HEK293 (cell line): ENCODE data around the gene PTRHD1.
"Not testable (repeated sequence)": the region's sequence is repeated elsewhere in the genome, so short reads cannot be mapped to it uniquely, and the experiment has no call there.

ENCODE experiments used
- CTCF ChIA-PET: fragments of 350-600 bp; formaldehyde crosslinking; extraction: SDS; loops from one replicate; lab custom pipeline; 2021; ENCODE audit warnings: antibody characterized with exemption; lab: Yijun Ruan, JAX
- POLR2A ChIA-PET: fragments of 300-600 bp; formaldehyde crosslinking; extraction: SDS; loops from one replicate; lab custom pipeline; 2020; ENCODE audit warnings: antibody characterized with exemption, inconsistent platforms; lab: Yijun Ruan, JAX
- H3K27ac ChIP-seq: fragments of 200-500 bp; sonication (Bioruptor generic); 2 replicates; pipeline ENCODE4 v1.5.1; 2014; ENCODE audit warnings: low read depth, low read length, control low read depth, inconsistent platforms; ENCODE audit errors: extremely low read depth
- H3K36me3 ChIP-seq, 2 experiments: fragments of 200-500 bp in 1 of 2; sonication (Bioruptor generic) in 1 of 2; 1 replicate in 1 of 2; 2 replicates in 1 of 2; pipeline ENCODE4 v1.5.1; 2014 to 2017; ENCODE audit warnings: inconsistent platforms in 2 of 2, low read length in 2 of 2; ENCODE audit not compliant: control insufficient read depth in 2 of 2, insufficient read depth in 1 of 2
- H3K4me1 ChIP-seq: fragments of 200-500 bp; sonication (Bioruptor generic); 2 replicates; pipeline ENCODE4 v1.5.1; 2014; ENCODE audit warnings: mild to moderate bottlenecking, low read length, inconsistent platforms; ENCODE audit not compliant: control insufficient read depth, insufficient read depth
- H3K4me3 ChIP-seq: 2 replicates; pipeline ENCODE4 v1.5.1; 2011; ENCODE audit warnings: low read depth, mild to moderate bottlenecking, control low read depth, low read length, moderate library complexity
- H3K9me3 ChIP-seq: fragments of 200-500 bp; sonication (Bioruptor generic); 2 replicates; pipeline ENCODE4 v1.5.1; 2014; ENCODE audit warnings: low read depth, low read length, inconsistent platforms; ENCODE audit not compliant: control insufficient read depth, insufficient read depth
- ATF2 ChIP-seq: fragments of 450-650 bp; formaldehyde crosslinking; IDR thresholded peaks from 2 replicates; pipeline ENCODE4 v1.5.1; 2016; ENCODE audit warnings: missing biosample characterization, missing genetic modification characterization, low read depth
- GLIS1 ChIP-seq: fragments of 450-650 bp; formaldehyde crosslinking; IDR thresholded peaks from 2 replicates; pipeline ENCODE4 v1.5.1; 2016; ENCODE audit warnings: missing biosample characterization, missing genetic modification characterization
- GLIS2 ChIP-seq: fragments of 450-650 bp; formaldehyde crosslinking; IDR thresholded peaks from 2 replicates; pipeline ENCODE4 v1.5.1; 2016; ENCODE audit warnings: missing biosample characterization, missing genetic modification characterization
- PATZ1 ChIP-seq: fragments of 450-650 bp; formaldehyde crosslinking; IDR thresholded peaks from 2 replicates; pipeline ENCODE4 v1.5.1; 2016; ENCODE audit warnings: missing biosample characterization, missing genetic modification characterization
- ZNF132 ChIP-seq: fragments of 450-650 bp; formaldehyde crosslinking; IDR thresholded peaks from 2 replicates; pipeline ENCODE4 v1.5.1; 2017; ENCODE audit warnings: missing biosample characterization, missing genetic modification characterization, borderline replicate concordance
- ZNF426 ChIP-seq: fragments of 450-650 bp; formaldehyde crosslinking; IDR thresholded peaks from 2 replicates; pipeline ENCODE4 v1.5.1; 2017; ENCODE audit warnings: missing biosample characterization, missing genetic modification characterization, mild to moderate bottlenecking, inconsistent platforms, moderate library complexity
- ZNF501 ChIP-seq: fragments of 450-650 bp; formaldehyde crosslinking; IDR thresholded peaks from 2 replicates; pipeline ENCODE4 v1.5.1; 2016; ENCODE audit warnings: missing biosample characterization, missing genetic modification characterization
- ZNF548 ChIP-seq: fragments of 450-650 bp; formaldehyde crosslinking; IDR thresholded peaks from 2 replicates; pipeline ENCODE4 v1.5.1; 2016; ENCODE audit warnings: missing biosample characterization, missing genetic modification characterization
- ZNF677 ChIP-seq: fragments of 450-650 bp; IDR thresholded peaks from 2 replicates; pipeline ENCODE4 v1.5.0; 2018; ENCODE audit warnings: missing biosample characterization, mild to moderate bottlenecking, missing genetic modification characterization, moderate library complexity
- ZNF707 ChIP-seq: fragments of 450-650 bp; formaldehyde crosslinking; IDR thresholded peaks from 2 replicates; pipeline ENCODE4 v1.5.1; 2016; ENCODE audit warnings: missing biosample characterization, missing genetic modification characterization
- ZNF843 ChIP-seq: fragments of 450-650 bp; formaldehyde crosslinking; IDR thresholded peaks from 2 replicates; pipeline ENCODE4 v1.5.1; 2016; ENCODE audit warnings: missing biosample characterization, missing genetic modification characterization
- TF ChIP-seq, protein P1 (sequence below): fragments of 450-650 bp; formaldehyde crosslinking; IDR thresholded peaks from 2 replicates; pipeline ENCODE4 v1.5.1; 2016; ENCODE audit warnings: missing biosample characterization, missing genetic modification characterization, borderline replicate concordance
- TF ChIP-seq, protein P2 (sequence below): fragments of 450-650 bp; IDR thresholded peaks from 2 replicates; pipeline ENCODE4 v1.5.1; 2018; ENCODE audit warnings: missing biosample characterization, mild to moderate bottlenecking, missing genetic modification characterization
- TF ChIP-seq, protein P3 (sequence below): fragments of 450-650 bp; formaldehyde crosslinking; IDR thresholded peaks from 2 replicates; pipeline ENCODE4 v1.5.1; 2017; ENCODE audit warnings: missing biosample characterization, missing genetic modification characterization

Gene PTRHD1

GRCh38 chr2:24837996-24838513 lies 44.9 kb upstream of the PTRHD1 start (continued):
- TF ChIP-seq ATF2 (tag by site-specific recombination) (no peak), GLIS2 (tag by site-specific recombination) (no peak)
- TF ChIP-seq, protein P1, sequence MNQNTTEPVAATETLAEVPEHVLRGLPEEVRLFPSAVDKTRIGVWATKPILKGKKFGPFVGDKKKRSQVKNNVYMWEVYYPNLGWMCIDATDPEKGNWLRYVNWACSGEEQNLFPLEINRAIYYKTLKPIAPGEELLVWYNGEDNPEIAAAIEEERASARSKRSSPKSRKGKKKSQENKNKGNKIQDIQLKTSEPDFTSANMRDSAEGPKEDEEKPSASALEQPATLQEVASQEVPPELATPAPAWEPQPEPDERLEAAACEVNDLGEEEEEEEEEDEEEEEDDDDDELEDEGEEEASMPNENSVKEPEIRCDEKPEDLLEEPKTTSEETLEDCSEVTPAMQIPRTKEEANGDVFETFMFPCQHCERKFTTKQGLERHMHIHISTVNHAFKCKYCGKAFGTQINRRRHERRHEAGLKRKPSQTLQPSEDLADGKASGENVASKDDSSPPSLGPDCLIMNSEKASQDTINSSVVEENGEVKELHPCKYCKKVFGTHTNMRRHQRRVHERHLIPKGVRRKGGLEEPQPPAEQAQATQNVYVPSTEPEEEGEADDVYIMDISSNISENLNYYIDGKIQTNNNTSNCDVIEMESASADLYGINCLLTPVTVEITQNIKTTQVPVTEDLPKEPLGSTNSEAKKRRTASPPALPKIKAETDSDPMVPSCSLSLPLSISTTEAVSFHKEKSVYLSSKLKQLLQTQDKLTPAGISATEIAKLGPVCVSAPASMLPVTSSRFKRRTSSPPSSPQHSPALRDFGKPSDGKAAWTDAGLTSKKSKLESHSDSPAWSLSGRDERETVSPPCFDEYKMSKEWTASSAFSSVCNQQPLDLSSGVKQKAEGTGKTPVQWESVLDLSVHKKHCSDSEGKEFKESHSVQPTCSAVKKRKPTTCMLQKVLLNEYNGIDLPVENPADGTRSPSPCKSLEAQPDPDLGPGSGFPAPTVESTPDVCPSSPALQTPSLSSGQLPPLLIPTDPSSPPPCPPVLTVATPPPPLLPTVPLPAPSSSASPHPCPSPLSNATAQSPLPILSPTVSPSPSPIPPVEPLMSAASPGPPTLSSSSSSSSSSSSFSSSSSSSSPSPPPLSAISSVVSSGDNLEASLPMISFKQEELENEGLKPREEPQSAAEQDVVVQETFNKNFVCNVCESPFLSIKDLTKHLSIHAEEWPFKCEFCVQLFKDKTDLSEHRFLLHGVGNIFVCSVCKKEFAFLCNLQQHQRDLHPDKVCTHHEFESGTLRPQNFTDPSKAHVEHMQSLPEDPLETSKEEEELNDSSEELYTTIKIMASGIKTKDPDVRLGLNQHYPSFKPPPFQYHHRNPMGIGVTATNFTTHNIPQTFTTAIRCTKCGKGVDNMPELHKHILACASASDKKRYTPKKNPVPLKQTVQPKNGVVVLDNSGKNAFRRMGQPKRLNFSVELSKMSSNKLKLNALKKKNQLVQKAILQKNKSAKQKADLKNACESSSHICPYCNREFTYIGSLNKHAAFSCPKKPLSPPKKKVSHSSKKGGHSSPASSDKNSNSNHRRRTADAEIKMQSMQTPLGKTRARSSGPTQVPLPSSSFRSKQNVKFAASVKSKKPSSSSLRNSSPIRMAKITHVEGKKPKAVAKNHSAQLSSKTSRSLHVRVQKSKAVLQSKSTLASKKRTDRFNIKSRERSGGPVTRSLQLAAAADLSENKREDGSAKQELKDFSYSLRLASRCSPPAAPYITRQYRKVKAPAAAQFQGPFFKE: no peak

DNA sequence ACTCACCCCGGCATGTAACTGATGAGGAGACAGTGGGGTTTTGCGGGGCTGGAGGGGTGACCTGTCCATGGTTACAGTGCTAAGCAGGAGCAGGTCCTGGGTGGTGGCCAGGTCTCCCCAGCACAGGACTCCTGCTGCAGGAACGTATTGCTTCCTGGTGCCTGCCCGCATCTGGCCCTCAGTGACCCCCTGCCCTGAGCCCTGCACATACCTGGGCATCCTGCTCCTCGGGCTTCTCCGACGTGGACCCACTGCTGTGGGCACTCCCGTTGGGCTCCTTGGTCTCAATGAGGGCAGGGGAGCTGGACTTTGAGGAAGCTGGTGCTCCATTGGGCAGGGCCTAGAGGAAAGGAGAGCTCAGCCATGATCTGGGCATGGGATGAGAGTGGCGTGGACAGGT lies 43.5 kb upstream of the PTRHD1 start:
- Histone ChIP-seq H3K27ac (no peak overlapping the region), H3K4me3 (no peak overlapping the region)
- POLR2A ChIA-PET: no interaction called here
- TF ChIP-seq PATZ1 (tag by site-specific recombination): no peak
- no peak for TF ChIP-seq GLIS1 (tag by site-specific recombination)
- no peak for TF ChIP-seq ZNF426 (tag by site-specific recombination)
- TF ChIP-seq ZNF132 (tag by site-specific recombination): no peak
- TF ChIP-seq, all 188 proteins: peak for 0
- Histone ChIP-seq H3K36me3 (peaks cover 0 to 69% of the 10 kb centered on the region in 2 experiments; a peak in 2 of 3 replicates), H3K4me1 (no peaks in the 10 kb centered on the region), H3K9me3 (no peaks in the 10 kb centered on the region)
- CTCF ChIA-PET: no interaction called here

DNA sequence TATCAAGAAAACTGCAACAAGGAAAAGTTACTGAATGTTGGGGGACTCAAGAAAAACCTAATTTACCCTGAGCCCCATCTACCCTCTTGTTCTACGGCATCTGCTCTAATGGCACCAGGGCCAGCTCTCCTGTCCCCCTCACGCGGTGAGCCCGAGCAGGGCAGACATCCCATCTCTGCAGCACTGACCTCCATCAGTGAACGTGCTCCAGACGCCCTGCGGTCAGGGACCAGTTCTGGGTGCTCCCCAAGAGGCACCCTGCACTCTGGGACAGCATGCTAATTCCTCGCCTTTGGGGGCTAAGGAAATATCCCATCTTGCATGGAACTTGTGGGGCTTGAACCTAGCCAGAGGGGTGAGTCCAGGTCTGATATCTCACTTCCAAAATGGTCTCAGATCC lies 43.0 kb upstream of the PTRHD1 start:
- Histone ChIP-seq H3K4me3 (no peak overlapping the region), H3K36me3 (peaks cover 0 to 68% of the 10 kb centered on the region in 2 experiments; a peak in 2 of 3 replicates), H3K27ac (no peak overlapping the region), H3K9me3 (no peaks in the 10 kb centered on the region), H3K4me1 (no peaks in the 10 kb centered on the region)
- POLR2A ChIA-PET: interaction anchor here (0.5 kb wide), 1 partner anchor 13 kb away, joined by 4 read pairs; no protein-coding TSS in a partner anchor
- TF ChIP-seq ZNF677 (tag by site-specific recombination) (no peak), ZNF501 (tag by site-specific recombination) (no peak), ZNF548 (no peak), ZNF707 (tag by site-specific recombination) (no peak), ZNF843 (tag by site-specific recombination) (no peak)
- TF ChIP-seq, protein P2, sequence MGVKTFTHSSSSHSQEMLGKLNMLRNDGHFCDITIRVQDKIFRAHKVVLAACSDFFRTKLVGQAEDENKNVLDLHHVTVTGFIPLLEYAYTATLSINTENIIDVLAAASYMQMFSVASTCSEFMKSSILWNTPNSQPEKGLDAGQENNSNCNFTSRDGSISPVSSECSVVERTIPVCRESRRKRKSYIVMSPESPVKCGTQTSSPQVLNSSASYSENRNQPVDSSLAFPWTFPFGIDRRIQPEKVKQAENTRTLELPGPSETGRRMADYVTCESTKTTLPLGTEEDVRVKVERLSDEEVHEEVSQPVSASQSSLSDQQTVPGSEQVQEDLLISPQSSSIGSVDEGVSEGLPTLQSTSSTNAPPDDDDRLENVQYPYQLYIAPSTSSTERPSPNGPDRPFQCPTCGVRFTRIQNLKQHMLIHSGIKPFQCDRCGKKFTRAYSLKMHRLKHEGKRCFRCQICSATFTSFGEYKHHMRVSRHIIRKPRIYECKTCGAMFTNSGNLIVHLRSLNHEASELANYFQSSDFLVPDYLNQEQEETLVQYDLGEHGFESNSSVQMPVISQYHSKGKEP (tag by site-specific recombination): no peak
- TF ChIP-seq, protein P3, sequence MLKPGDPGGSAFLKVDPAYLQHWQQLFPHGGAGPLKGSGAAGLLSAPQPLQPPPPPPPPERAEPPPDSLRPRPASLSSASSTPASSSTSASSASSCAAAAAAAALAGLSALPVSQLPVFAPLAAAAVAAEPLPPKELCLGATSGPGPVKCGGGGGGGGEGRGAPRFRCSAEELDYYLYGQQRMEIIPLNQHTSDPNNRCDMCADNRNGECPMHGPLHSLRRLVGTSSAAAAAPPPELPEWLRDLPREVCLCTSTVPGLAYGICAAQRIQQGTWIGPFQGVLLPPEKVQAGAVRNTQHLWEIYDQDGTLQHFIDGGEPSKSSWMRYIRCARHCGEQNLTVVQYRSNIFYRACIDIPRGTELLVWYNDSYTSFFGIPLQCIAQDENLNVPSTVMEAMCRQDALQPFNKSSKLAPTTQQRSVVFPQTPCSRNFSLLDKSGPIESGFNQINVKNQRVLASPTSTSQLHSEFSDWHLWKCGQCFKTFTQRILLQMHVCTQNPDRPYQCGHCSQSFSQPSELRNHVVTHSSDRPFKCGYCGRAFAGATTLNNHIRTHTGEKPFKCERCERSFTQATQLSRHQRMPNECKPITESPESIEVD (tag by site-specific recombination): no peak
- TF ChIP-seq, all 188 proteins: peak for 0
- CTCF ChIA-PET: no interaction called here

DNA sequence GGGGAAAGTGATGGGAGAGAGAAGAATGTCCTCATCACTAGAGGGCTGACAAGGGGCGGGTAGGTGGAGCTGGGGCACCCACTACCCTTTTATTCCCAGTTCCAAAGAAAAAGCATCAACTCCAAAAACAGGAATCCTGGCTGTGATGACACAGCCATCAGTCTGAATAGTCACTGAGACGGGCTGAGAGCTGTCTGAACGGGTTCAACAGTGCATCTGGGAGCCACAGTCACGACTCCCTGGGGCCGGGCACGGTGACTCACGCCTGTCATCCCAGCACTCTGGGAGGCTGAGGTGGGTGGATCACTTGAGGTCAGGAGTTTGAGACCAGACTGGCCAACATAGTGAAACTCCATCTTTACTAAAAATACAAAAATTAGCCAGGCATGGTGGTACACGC lies 42.2 kb upstream of the PTRHD1 start:
- CTCF ChIA-PET: interaction anchor here (1.3 kb wide), 1 partner anchor 293 kb away, joined by 3 read pairs; no protein-coding TSS in a partner anchor
- H3K4me3 ChIP-seq, H3K4me1 ChIP-seq, POLR2A ChIA-PET, H3K9me3 ChIP-seq, H3K27ac ChIP-seq: not testable (repeated sequence)
- peaks cover 0 to 68% of the 10 kb centered on the region in 2 experiments; a peak in 2 of 3 replicates for H3K36me3 ChIP-seq
